D721Med (cell line): ENCODE data around the gene SCFD2.

Source experiments
- DNase-seq: peaks from one replicate; pipeline ENCODE4 v3.0.0; 2011; ENCODE audit warnings: low spot score; ENCODE audit not compliant: insufficient read length
- FAIRE-seq: peaks from 2 replicates; lab custom pipeline; 2011; peaks lifted over from hg19 to GRCh38; lab: Jason Lieb, UNC
- TF ChIP-seq, protein P1 (sequence below): IDR thresholded peaks from 2 replicates; pipeline ENCODE4 v1.5.1; 2012; ENCODE audit warnings: mild to moderate bottlenecking, control low read depth; ENCODE audit not compliant: insufficient read depth; ENCODE audit errors: missing control alignments

SCFD2 gene

GRCh38 chr4:53371843-53372521 is 6.1 kb upstream of the SCFD2 start:
- FAIRE-seq (no peak), DNase-seq (no peak)
- TF ChIP-seq, protein P1, sequence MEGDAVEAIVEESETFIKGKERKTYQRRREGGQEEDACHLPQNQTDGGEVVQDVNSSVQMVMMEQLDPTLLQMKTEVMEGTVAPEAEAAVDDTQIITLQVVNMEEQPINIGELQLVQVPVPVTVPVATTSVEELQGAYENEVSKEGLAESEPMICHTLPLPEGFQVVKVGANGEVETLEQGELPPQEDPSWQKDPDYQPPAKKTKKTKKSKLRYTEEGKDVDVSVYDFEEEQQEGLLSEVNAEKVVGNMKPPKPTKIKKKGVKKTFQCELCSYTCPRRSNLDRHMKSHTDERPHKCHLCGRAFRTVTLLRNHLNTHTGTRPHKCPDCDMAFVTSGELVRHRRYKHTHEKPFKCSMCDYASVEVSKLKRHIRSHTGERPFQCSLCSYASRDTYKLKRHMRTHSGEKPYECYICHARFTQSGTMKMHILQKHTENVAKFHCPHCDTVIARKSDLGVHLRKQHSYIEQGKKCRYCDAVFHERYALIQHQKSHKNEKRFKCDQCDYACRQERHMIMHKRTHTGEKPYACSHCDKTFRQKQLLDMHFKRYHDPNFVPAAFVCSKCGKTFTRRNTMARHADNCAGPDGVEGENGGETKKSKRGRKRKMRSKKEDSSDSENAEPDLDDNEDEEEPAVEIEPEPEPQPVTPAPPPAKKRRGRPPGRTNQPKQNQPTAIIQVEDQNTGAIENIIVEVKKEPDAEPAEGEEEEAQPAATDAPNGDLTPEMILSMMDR: no peak

DNA sequence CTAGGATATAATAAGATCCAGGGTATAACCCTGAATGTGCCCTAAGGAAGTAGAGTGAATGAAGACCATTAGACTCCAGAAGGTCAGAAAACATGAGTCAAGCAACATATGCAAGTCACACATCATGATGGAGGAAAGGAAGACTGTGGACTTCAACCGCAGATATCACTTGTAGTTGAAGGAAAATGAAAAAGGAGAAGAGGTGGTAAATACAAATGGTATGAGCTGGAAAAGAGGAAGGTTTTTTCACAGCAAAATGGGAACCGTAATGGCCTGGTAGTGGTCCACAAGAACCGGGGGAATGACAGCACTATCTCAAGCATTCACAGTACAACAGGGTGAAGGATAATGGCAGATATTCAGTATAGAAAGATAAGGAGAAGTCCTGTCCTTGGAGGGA is 5.2 kb upstream of the SCFD2 start:
- FAIRE-seq (no peak), DNase-seq (no peak)
- TF ChIP-seq, protein P1: no peak

GRCh38 chr4:53367721-53368120 is 1.9 kb upstream of the SCFD2 start:
- DNase-seq (no peak), FAIRE-seq (no peak)
- TF ChIP-seq, protein P1: no peak

- FAIRE-seq (no peak), DNase-seq (no peak)
- TF ChIP-seq, protein P1: no peak
Observed at GRCh38 chr4:53366301-53366716, 448 bp upstream of the SCFD2 start.

GRCh38 chr4:53365121-53365485 is 758 bp downstream of the SCFD2 start:
- TF ChIP-seq, protein P1: no peak
- no peak for FAIRE-seq
- no peak for DNase-seq

GRCh38 chr4:53364624-53365023 is 1.2 kb downstream of the SCFD2 start:
- FAIRE-seq (no peak), DNase-seq (no peak)
- TF ChIP-seq, protein P1: no peak

GRCh38 chr4:53362093-53362492 is 3.8 kb downstream of the SCFD2 start:
- TF ChIP-seq, protein P1: no peak
- FAIRE-seq (no peak), DNase-seq (no peak)
